SK-N-SH (cell line): Measurements from ENCODE around the gene FAM210B. TPM values are rescaled to one million over a fixed set of nuclear protein-coding genes. Genes with fewer than 3 reads are reported as not detected.

Source experiments
- CTCF ChIA-PET: fragments of 300-600, 350-600 bp; formaldehyde crosslinking; extraction: SDS; loops from one replicate; lab custom pipeline; 2021; lab: Yijun Ruan, JAX
- POLR2A ChIA-PET: fragments of 350-600 bp; sonication (Branson Sonifier 250); formaldehyde crosslinking; extraction: SDS; loops from one replicate; lab custom pipeline; 2020; ENCODE audit warnings: antibody characterized with exemption, inconsistent platforms; lab: Yijun Ruan, JAX
- DNase-seq: peaks from one replicate; pipeline ENCODE4 v3.0.0; 2012
- H2AFZ ChIP-seq: fragments of 200-600 bp; sonication (generic); 2 replicates; pipeline ENCODE4 v1.8.1; 2016; ENCODE audit warnings: antibody characterized with exemption, mild to moderate bottlenecking, low read depth
- H3F3A ChIP-seq: fragments of 200-600 bp; sonication (generic); replicated peaks from 2 replicates; pipeline ENCODE3; 2016; ENCODE audit warnings: antibody characterized with exemption, mild to moderate bottlenecking; ENCODE audit not compliant: insufficient read depth
- H3K27ac ChIP-seq, 2 experiments: fragments of 200-500 bp in 1 of 2; fragments of 200-600 bp in 1 of 2; sonication (Bioruptor generic) in 1 of 2; sonication (generic), shearing (Covaris generic) in 1 of 2; 2 replicates each; pipeline versions ENCODE4 v1.5.1 to v1.6.1; 2014 to 2016; ENCODE audit warnings: low read depth in 2 of 2, inconsistent platforms in 1 of 2, low read length in 1 of 2, mild to moderate bottlenecking in 1 of 2, mixed read lengths in 1 of 2
- H3K27me3 ChIP-seq: fragments of 200-600 bp; sonication (generic), shearing (Covaris generic); 2 replicates; pipeline ENCODE4 v1.6.1; 2016; ENCODE audit warnings: mixed run types; ENCODE audit not compliant: insufficient read depth
- H3K36me3 ChIP-seq, 2 experiments: fragments of 200-500 bp in 1 of 2; fragments of 200-600 bp in 1 of 2; sonication (Bioruptor generic) in 1 of 2; sonication (generic) in 1 of 2; replicated peaks in 1 of 2; 2 replicates each; pipeline versions ENCODE3 to v1.5.1; 2014 to 2016; ENCODE audit warnings: low read length in 1 of 2, mild to moderate bottlenecking in 1 of 2; ENCODE audit not compliant: insufficient read depth in 2 of 2, control insufficient read depth in 1 of 2
- H3K4me1 ChIP-seq, 2 experiments: fragments of 200-500 bp in 1 of 2; fragments of 200-600 bp in 1 of 2; sonication (Bioruptor generic) in 1 of 2; sonication (generic), shearing (Covaris generic) in 1 of 2; 2 replicates each; pipeline versions ENCODE4 v1.5.1 to v1.6.1; 2014 to 2016; ENCODE audit warnings: low read depth in 1 of 2, low read length in 1 of 2, mixed run types in 1 of 2; ENCODE audit not compliant: insufficient read depth in 2 of 2, control insufficient read depth in 1 of 2
- H3K4me2 ChIP-seq: fragments of 200-600 bp; sonication (generic), shearing (Covaris generic); 2 replicates; pipeline ENCODE4 v1.6.1; 2017; ENCODE audit warnings: mixed run types
- H3K4me3 ChIP-seq, 2 experiments: fragments of 200-500 bp in 1 of 2; fragments of 200-600 bp in 1 of 2; sonication (Bioruptor generic) in 1 of 2; sonication (generic), shearing (Covaris generic) in 1 of 2; 2 replicates each; pipeline versions ENCODE4 v1.5.1 to v1.8.1; 2014 to 2016; ENCODE audit warnings: low read depth in 2 of 2, inconsistent platforms in 1 of 2, low read length in 1 of 2, mild to moderate bottlenecking in 1 of 2, mixed read lengths in 1 of 2, moderate library complexity in 1 of 2
- H3K79me2 ChIP-seq: fragments of 200-600 bp; sonication (generic); 2 replicates; pipeline ENCODE4 v1.8.1; 2017; ENCODE audit warnings: mild to moderate bottlenecking; ENCODE audit not compliant: insufficient read depth
- H3K9ac ChIP-seq: fragments of 200-600 bp; sonication (generic); 2 replicates; pipeline ENCODE4 v1.6.1; 2017; ENCODE audit warnings: mixed run types
- H3K9me2 ChIP-seq: fragments of 200-600 bp; sonication (generic); 2 replicates; pipeline ENCODE4 v1.6.1; 2017; ENCODE audit warnings: mixed run types
- H3K9me3 ChIP-seq: fragments of 200-600 bp; sonication (generic); 2 replicates; pipeline ENCODE4 v1.6.1; 2017; ENCODE audit warnings: mixed run types, mild to moderate bottlenecking, moderate library complexity
- H4K20me1 ChIP-seq: fragments of 200-600 bp; sonication (generic); 2 replicates; pipeline ENCODE4 v1.6.1; 2017; ENCODE audit warnings: mild to moderate bottlenecking, mixed run types; ENCODE audit not compliant: insufficient read depth
- CHD2 ChIP-seq: fragments of 150-350 bp; IDR thresholded peaks from 2 replicates; pipeline ENCODE4 v1.6.1; 2018; ENCODE audit warnings: low read length; ENCODE audit not compliant: partially characterized antibody
- EZH2phosphoT487 ChIP-seq: fragments of 200-600 bp; sonication (generic); IDR thresholded peaks from 2 replicates; pipeline ENCODE4 v1.6.1; 2017; ENCODE audit warnings: low read depth, mixed run types, mild to moderate bottlenecking, antibody characterized with exemption, moderate library complexity, borderline replicate concordance
- FOXJ3 ChIP-seq: sonication (generic); formaldehyde crosslinking; IDR thresholded peaks from 2 replicates; pipeline ENCODE4 v1.5.1; 2020; ENCODE audit warnings: mild to moderate bottlenecking, missing genetic modification reagents
- NFIC ChIP-seq: IDR thresholded peaks from 2 replicates; pipeline ENCODE4 v1.4.0; 2012; ENCODE audit warnings: borderline replicate concordance
- NRF1 ChIP-seq: IDR thresholded peaks from 2 replicates; pipeline ENCODE4 v1.6.1; 2012; ENCODE audit warnings: low read depth, mild to moderate bottlenecking, low read length
- SIN3A ChIP-seq: IDR thresholded peaks from 2 replicates; pipeline ENCODE4 v1.6.1; 2012; ENCODE audit warnings: low read depth, mild to moderate bottlenecking, low read length, moderate library complexity, borderline replicate concordance
- ZBTB33 ChIP-seq: IDR thresholded peaks from 2 replicates; pipeline ENCODE4 v1.4.0; 2012; ENCODE audit warnings: low read depth, borderline replicate concordance
- WGBS: methylation state at CpG from one replicate; pipeline ENCODE4 v1.1.6; 2017; ENCODE audit warnings: low lambda C conversion rate; 5-methylcytosine and 5-hydroxymethylcytosine counted together
- polyA plus RNA-seq, 3 experiments: library from polyadenylated mRNA; depleted of rRNA; stranded (reverse); fragments of >200 nt; gene quantifications; 2 replicates each; pipeline ENCODE4 v1.2.3, GENCODE V29; 2012
- TF ChIP-seq, protein P1 (sequence below): IDR thresholded peaks from 2 replicates; pipeline ENCODE4; 2012

The FAM210B gene
- polyA plus RNA-seq, 1 of the 3 experiments (the other 2 are of a cell fraction) = 34.6 TPM

DNA sequence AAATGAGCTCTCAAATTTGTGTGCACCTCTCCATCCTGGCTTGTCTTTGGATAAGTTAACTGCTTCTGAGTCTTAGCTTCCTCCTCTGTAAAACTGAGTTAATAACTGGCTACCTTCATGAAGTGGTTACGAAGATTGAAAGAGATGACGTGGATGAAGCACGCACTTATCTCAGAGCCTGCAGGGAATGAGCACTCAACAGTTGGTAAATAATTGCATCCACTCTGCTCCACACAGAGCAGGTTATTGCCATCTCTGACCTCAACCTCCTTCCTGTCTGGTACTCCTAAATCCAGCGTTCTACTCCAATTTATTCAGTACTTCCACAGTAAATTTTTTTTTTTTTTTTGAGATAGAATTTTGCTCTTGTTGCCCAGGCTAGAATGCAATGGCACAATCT, 26.4 kb downstream of the FAM210B start (continued):
- no peak for TF ChIP-seq ZBTB33
- TF ChIP-seq CHD2 = no peak
- no peak for TF ChIP-seq SIN3A
- no peak for TF ChIP-seq NRF1

DNA sequence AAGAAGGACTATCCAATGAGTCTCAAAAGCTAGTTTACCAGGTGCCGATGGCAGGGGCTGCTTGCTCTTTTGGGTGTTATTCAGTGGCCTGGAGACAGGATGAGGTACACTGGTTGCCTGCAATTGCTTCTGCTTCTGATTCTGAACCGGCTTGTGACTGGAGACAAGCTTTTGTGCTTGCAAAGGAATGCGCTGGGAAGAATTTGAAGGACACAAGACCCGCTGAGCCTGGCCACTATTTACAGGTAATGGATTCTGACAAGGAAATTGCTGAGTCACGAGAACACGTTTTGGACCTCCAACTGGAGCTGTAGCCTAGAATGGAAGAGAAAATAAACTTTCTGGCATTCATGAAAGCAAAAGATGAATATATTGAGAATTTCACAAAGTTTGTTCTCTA, 27.4 kb downstream of the FAM210B start:
- H3F3A ChIP-seq = peaks cover 12% of the 10 kb centered on the region
- no peaks in the 10 kb centered on the region for H4K20me1 ChIP-seq
- ChIA-PET CTCF (no interaction called here), POLR2A (no interaction called here)
- TF ChIP-seq NRF1 = no peak
- TF ChIP-seq, protein P1, sequence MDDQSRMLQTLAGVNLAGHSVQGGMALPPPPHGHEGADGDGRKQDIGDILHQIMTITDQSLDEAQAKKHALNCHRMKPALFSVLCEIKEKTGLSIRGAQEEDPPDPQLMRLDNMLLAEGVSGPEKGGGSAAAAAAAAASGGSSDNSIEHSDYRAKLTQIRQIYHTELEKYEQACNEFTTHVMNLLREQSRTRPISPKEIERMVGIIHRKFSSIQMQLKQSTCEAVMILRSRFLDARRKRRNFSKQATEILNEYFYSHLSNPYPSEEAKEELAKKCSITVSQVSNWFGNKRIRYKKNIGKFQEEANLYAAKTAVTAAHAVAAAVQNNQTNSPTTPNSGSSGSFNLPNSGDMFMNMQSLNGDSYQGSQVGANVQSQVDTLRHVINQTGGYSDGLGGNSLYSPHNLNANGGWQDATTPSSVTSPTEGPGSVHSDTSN = peak; percentile 15; the same call in 1 of the 2 replicates
- H3K9me3 ChIP-seq = no peaks in the 10 kb centered on the region
- H3K4me1 ChIP-seq = peaks cover 3 to 13% of the 10 kb centered on the region in 2 experiments; a peak in 3 of 4 replicates
- no peaks in the 10 kb centered on the region for H3K27me3 ChIP-seq
- no peak overlapping the region for H3K27ac ChIP-seq
- 81% methylated on average over 6 of the region's 6 CpGs for WGBS
- DNase-seq = no peak
- H3K9ac ChIP-seq = no peak overlapping the region
- H3K36me3 ChIP-seq = peaks cover 28 to 37% of the 10 kb centered on the region in 2 experiments
- no peaks in the 10 kb centered on the region for H3K9me2 ChIP-seq
- H3K79me2 ChIP-seq = peaks cover 100% of the 10 kb centered on the region
- H3K4me2 ChIP-seq = no peak overlapping the region
- H2AFZ ChIP-seq = no peak overlapping the region
- H3K4me3 ChIP-seq = no peak overlapping the region

- Histone ChIP-seq H3K27ac (no peak overlapping the region), H2AFZ (no peak overlapping the region), H3K9me3 (no peaks in the 10 kb centered on the region), H3K4me3 (no peak overlapping the region), H3K4me1 (peaks cover 14 to 15% of the 10 kb centered on the region in 2 experiments; a peak in 3 of 4 replicates), H3F3A (peaks cover 2% of the 10 kb centered on the region), H3K27me3 (no peaks in the 10 kb centered on the region), H4K20me1 (no peaks in the 10 kb centered on the region), H3K9ac (no peak overlapping the region), H3K4me2 (no peak overlapping the region), H3K36me3 (peaks cover 23 to 24% of the 10 kb centered on the region in 2 experiments), H3K79me2 (peaks cover 95% of the 10 kb centered on the region), H3K9me2 (no peaks in the 10 kb centered on the region)
- no peak for DNase-seq
- TF ChIP-seq NRF1 = no peak
- no peak for TF ChIP-seq NFIC
- TF ChIP-seq FOXJ3 (CRISPR knock-in tag) = no peak
- no peak for TF ChIP-seq EZH2phosphoT487
- 92% methylated on average over 4 of the region's 4 CpGs for WGBS
- POLR2A ChIA-PET = no interaction called here
- CTCF ChIA-PET = no interaction called here
Observed at GRCh38 chr20:56388882-56389281, 30.1 kb downstream of the FAM210B start.
